ENCODE data around the gene ALOX12.

GRCh38 chr17:7035591-7036368 is 39.9 kb downstream of the ALOX12 start, which contains the start of gene SLC16A13:
- TF ChIP-seq, protein P1, sequence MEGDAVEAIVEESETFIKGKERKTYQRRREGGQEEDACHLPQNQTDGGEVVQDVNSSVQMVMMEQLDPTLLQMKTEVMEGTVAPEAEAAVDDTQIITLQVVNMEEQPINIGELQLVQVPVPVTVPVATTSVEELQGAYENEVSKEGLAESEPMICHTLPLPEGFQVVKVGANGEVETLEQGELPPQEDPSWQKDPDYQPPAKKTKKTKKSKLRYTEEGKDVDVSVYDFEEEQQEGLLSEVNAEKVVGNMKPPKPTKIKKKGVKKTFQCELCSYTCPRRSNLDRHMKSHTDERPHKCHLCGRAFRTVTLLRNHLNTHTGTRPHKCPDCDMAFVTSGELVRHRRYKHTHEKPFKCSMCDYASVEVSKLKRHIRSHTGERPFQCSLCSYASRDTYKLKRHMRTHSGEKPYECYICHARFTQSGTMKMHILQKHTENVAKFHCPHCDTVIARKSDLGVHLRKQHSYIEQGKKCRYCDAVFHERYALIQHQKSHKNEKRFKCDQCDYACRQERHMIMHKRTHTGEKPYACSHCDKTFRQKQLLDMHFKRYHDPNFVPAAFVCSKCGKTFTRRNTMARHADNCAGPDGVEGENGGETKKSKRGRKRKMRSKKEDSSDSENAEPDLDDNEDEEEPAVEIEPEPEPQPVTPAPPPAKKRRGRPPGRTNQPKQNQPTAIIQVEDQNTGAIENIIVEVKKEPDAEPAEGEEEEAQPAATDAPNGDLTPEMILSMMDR (IDR thresholded peaks at IDR 0.05; ENCODE audit: low read length): no peak
- TF ChIP-seq EZH2 (IDR thresholded peaks at IDR 0.05; ENCODE audit: borderline replicate concordance, low read length): no peak

Data from OCI-LY1 (cell line).